ENCODE data around the gene SBDS. TPM values are rescaled to one million over a fixed set of nuclear protein-coding genes. Genes with fewer than 3 reads are reported as not detected.
"Not testable (repeated sequence)": the region's sequence is repeated elsewhere in the genome, so short reads cannot be mapped to it uniquely, and the experiment has no call there.

SBDS gene
- total and polyA plus RNA-seq, 4 donors = 138 to 283 (median 253) TPM

DNA sequence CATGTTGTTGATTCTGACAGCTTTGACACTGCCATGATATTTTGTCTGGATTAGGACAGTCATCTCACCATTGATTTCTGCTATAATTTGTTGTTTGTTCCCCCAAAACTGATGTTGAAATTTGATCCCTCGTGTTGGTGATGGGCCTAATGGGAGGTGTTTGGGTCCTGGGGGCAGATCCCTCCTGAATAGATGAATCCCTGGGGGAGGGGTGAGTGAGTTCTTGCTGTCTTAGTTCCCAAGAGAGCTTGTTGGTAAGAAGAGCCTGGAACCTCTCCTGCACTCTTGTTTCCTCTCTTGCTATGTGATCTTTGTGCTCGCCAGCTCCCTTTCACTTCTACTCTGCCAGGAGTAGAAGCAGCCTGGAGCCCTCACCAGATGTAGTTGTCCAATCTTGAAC is 8.8 kb upstream of the SBDS start:
- ATAC-seq (ENCODE audit: low FRiP score); H3K9me3 ChIP-seq (ENCODE audit: control insufficient read depth, low read length); intact Hi-C loops (cut with DNase I); H3K4me3 ChIP-seq (ENCODE audit: low read length in 2 of 2); H3K36me3 ChIP-seq (ENCODE audit: control insufficient read depth in 1 of 2, insufficient read depth in 2 of 2, low read length in 1 of 2); H3K4me1 ChIP-seq (ENCODE audit: control insufficient read depth in 1 of 2, insufficient read depth in 2 of 2, low read length in 2 of 2); DNase-seq; H3K27ac ChIP-seq (ENCODE audit: low read depth in 1 of 2, low read length in 2 of 2); H3K27me3 ChIP-seq (ENCODE audit: control insufficient read depth in 1 of 2, insufficient read depth in 2 of 2, low read length in 1 of 2): not testable (repeated sequence)
- WGBS, 2 donors = 87 to 92% methylated on average over 2 of the region's 2 CpGs

GRCh38 chr7:67000601-67001258 is 5.3 kb upstream of the SBDS start:
- intact Hi-C loops (cut with DNase I); H3K4me1 ChIP-seq (ENCODE audit: control insufficient read depth in 1 of 2, insufficient read depth in 2 of 2, low read length in 2 of 2); DNase-seq; H3K27ac ChIP-seq (ENCODE audit: low read depth in 1 of 2, low read length in 2 of 2); H3K27me3 ChIP-seq (ENCODE audit: control insufficient read depth in 1 of 2, insufficient read depth in 2 of 2, low read length in 1 of 2); H3K36me3 ChIP-seq (ENCODE audit: control insufficient read depth in 1 of 2, insufficient read depth in 2 of 2, low read length in 1 of 2); H3K4me3 ChIP-seq (ENCODE audit: low read length in 2 of 2); ATAC-seq (ENCODE audit: low FRiP score); H3K9me3 ChIP-seq (ENCODE audit: control insufficient read depth, low read length): not testable (repeated sequence)
- WGBS, 2 donors = 40 to 41% methylated on average over 4 of the region's 5 CpGs

GRCh38 chr7:66996444-66997191 is 1.2 kb upstream of the SBDS start, which contains the start of gene TYW1:
TYW1 (plus strand) TSS chr7:66996833; CDS start chr7:66996979, 146 bp downstream.
- intact Hi-C loops (cut with DNase I) = loop anchor here in 1 of 2 donors (10.0 kb wide), 2 partner anchors 342 to 402 kb away; no protein-coding TSS in a partner anchor
- peak within 1 kb of the TSS; percentile 19 to 70 for H3K27ac ChIP-seq (ENCODE audit: low read depth in 1 of 2, low read length in 2 of 2)
- H3K36me3 ChIP-seq (ENCODE audit: control insufficient read depth in 1 of 2, insufficient read depth in 2 of 2, low read length in 1 of 2) = not testable (repeated sequence)

GRCh38 chr7:66994691-66995049 is 716 bp downstream of the SBDS start:
- H3K9me3 ChIP-seq (ENCODE audit: control insufficient read depth, low read length); H3K27me3 ChIP-seq (ENCODE audit: control insufficient read depth in 1 of 2, insufficient read depth in 2 of 2, low read length in 1 of 2); H3K4me1 ChIP-seq (ENCODE audit: control insufficient read depth in 1 of 2, insufficient read depth in 2 of 2, low read length in 2 of 2); H3K36me3 ChIP-seq (ENCODE audit: control insufficient read depth in 1 of 2, insufficient read depth in 2 of 2, low read length in 1 of 2): not testable (repeated sequence)
- Histone ChIP-seq H3K4me3 (ENCODE audit: low read length in 2 of 2) (peak overlapping the region; percentile 70 to 75), H3K27ac (ENCODE audit: low read depth in 1 of 2, low read length in 2 of 2) (peak overlapping the region; percentile 97 to 100)
- peak; percentile 75 to 81 for DNase-seq
- WGBS, 2 donors = 0 to 1% methylated on average over 9 of the region's 9 CpGs
- peak; percentile 87 for ATAC-seq (ENCODE audit: low FRiP score)
- intact Hi-C loops (cut with DNase I) = loop anchor here in 1 of 2 donors (10.0 kb wide), 2 partner anchors 340 to 400 kb away; no protein-coding TSS in a partner anchor

More at GRCh38 chr7:66996444-66997191, 1.2 kb upstream of the SBDS start, which contains the start of gene TYW1:
- DNase-seq (peak; percentile 98 to 99), ATAC-seq (ENCODE audit: low FRiP score) (peak; percentile 95)
- 0% methylated on average over 35 to 44 of the region's 44 CpGs for WGBS, 2 donors
- H3K9me3 ChIP-seq (ENCODE audit: control insufficient read depth, low read length); H3K4me1 ChIP-seq (ENCODE audit: control insufficient read depth in 1 of 2, insufficient read depth in 2 of 2, low read length in 2 of 2); H3K27me3 ChIP-seq (ENCODE audit: control insufficient read depth in 1 of 2, insufficient read depth in 2 of 2, low read length in 1 of 2): not testable (repeated sequence)
- H3K4me3 ChIP-seq (ENCODE audit: low read length in 2 of 2) = peak within 1 kb of the TSS; percentile 69 to 75

DNA sequence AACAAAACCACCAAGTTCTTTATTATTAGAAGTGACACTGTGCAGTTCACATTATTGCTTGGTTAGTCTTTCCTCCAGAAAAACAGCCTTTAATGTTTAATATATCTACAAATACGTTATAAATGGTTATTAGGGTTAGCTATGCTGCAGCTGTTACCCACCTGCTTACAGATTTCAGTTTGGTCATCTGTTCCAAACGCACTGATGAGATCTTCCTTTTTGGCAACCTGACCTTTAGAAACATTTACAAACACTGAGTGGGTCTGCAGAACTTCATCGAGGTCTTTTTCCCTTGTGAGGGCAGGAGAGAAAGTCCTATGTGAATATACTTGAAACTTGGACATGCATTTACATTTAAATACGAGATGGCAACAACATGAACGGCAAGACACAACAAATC is 1.3 kb downstream of the SBDS start:
- ATAC-seq (ENCODE audit: low FRiP score); DNase-seq; H3K36me3 ChIP-seq (ENCODE audit: control insufficient read depth in 1 of 2, insufficient read depth in 2 of 2, low read length in 1 of 2); H3K4me1 ChIP-seq (ENCODE audit: control insufficient read depth in 1 of 2, insufficient read depth in 2 of 2, low read length in 2 of 2); H3K27me3 ChIP-seq (ENCODE audit: control insufficient read depth in 1 of 2, insufficient read depth in 2 of 2, low read length in 1 of 2); H3K9me3 ChIP-seq (ENCODE audit: control insufficient read depth, low read length): not testable (repeated sequence)
- intact Hi-C loops (cut with DNase I) = loop anchor here in 1 of 2 donors (10.0 kb wide), 2 partner anchors 339 to 399 kb away; no protein-coding TSS in a partner anchor
- H3K27ac ChIP-seq (ENCODE audit: low read depth in 1 of 2, low read length in 2 of 2) = peak overlapping the region in 1 of 2 donors; percentile 71
- WGBS, 2 donors = 29 to 37% methylated on average over 5 of the region's 5 CpGs
- peak overlapping the region; percentile 47 to 75 for H3K4me3 ChIP-seq (ENCODE audit: low read length in 2 of 2)

DNA sequence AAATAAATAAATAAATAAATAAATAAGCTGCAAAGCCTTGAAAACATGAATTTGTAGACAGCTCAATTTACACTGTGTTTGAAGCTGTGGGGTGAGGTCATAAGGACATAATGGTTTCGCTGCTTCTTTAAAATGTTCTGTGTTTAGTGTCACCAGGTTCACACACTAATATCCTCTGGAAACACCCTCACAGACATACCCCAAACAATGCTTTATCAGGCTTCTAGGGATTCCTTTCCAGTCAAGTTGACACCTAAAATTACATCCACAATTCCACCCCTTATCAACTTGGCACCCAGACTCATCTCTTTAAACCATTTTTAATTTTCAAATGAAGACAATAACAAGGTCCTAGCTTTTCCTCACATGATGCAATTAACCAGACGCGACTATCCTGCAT is 5.8 kb downstream of the SBDS start:
- 97 to 100% methylated on average over 1 of the region's 3 CpGs for WGBS, 2 donors
- H3K36me3 ChIP-seq (ENCODE audit: control insufficient read depth in 1 of 2, insufficient read depth in 2 of 2, low read length in 1 of 2); H3K4me3 ChIP-seq (ENCODE audit: low read length in 2 of 2); H3K27me3 ChIP-seq (ENCODE audit: control insufficient read depth in 1 of 2, insufficient read depth in 2 of 2, low read length in 1 of 2); H3K4me1 ChIP-seq (ENCODE audit: control insufficient read depth in 1 of 2, insufficient read depth in 2 of 2, low read length in 2 of 2); DNase-seq; ATAC-seq (ENCODE audit: low FRiP score); H3K27ac ChIP-seq (ENCODE audit: low read depth in 1 of 2, low read length in 2 of 2); H3K9me3 ChIP-seq (ENCODE audit: control insufficient read depth, low read length); intact Hi-C loops (cut with DNase I): not testable (repeated sequence)

DNA sequence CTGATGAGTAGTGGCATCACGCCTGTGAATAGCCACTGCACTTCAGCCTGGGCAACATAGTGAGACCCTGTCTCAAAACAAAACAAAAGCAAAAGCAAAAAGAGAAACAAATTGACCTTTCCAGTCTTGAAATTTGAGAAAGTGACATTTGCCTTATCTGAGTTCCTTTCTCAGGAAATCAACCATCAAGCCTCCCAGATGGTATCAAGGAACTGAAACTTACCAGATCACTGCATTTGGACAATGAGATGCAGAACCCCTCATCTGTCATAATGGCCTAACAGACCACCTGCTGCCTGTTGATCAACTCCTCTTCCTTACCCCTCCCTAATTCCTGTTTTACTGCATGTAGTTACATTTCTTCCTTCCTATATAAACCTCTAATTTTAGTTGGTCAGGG is 15.1 kb downstream of the SBDS start:
- intact Hi-C loops (cut with DNase I); DNase-seq; H3K4me3 ChIP-seq (ENCODE audit: low read length in 2 of 2); ATAC-seq (ENCODE audit: low FRiP score); H3K27me3 ChIP-seq (ENCODE audit: control insufficient read depth in 1 of 2, insufficient read depth in 2 of 2, low read length in 1 of 2); H3K27ac ChIP-seq (ENCODE audit: low read depth in 1 of 2, low read length in 2 of 2); H3K9me3 ChIP-seq (ENCODE audit: control insufficient read depth, low read length); H3K36me3 ChIP-seq (ENCODE audit: control insufficient read depth in 1 of 2, insufficient read depth in 2 of 2, low read length in 1 of 2); H3K4me1 ChIP-seq (ENCODE audit: control insufficient read depth in 1 of 2, insufficient read depth in 2 of 2, low read length in 2 of 2): not testable (repeated sequence)
- 96 to 100% methylated on average over 1 of the region's 1 CpG for WGBS, 2 donors

DNA sequence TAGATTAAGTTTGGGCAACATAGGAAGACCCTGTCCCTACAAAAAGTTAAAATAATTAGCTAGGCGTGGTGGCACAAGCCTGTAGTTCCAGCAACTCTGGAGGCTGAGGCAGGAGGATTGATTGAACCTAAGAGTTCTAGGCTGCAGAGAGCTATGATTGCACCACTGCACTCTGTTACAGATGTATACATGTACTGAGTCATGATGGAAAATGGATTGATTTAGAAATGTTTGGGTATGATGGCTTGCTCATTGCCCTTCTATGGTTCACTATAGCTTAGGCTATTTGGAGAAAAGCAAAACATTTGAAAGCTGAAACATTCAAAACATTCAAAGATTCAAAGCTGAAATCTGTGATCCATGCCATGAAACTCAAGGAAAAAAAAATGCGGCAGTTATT is 16.4 kb downstream of the SBDS start:
- WGBS, 2 donors = 44 to 55% methylated on average over 2 of the region's 2 CpGs
- H3K4me1 ChIP-seq (ENCODE audit: control insufficient read depth in 1 of 2, insufficient read depth in 2 of 2, low read length in 2 of 2); H3K27me3 ChIP-seq (ENCODE audit: control insufficient read depth in 1 of 2, insufficient read depth in 2 of 2, low read length in 1 of 2); H3K36me3 ChIP-seq (ENCODE audit: control insufficient read depth in 1 of 2, insufficient read depth in 2 of 2, low read length in 1 of 2); DNase-seq; intact Hi-C loops (cut with DNase I); H3K4me3 ChIP-seq (ENCODE audit: low read length in 2 of 2); H3K27ac ChIP-seq (ENCODE audit: low read depth in 1 of 2, low read length in 2 of 2); ATAC-seq (ENCODE audit: low FRiP score); H3K9me3 ChIP-seq (ENCODE audit: control insufficient read depth, low read length): not testable (repeated sequence)
